HG02885 (cell line): ENCODE measurements around the gene CDY2B.
"Not testable (repeated sequence)": the region's sequence is repeated elsewhere in the genome, so short reads cannot be mapped to it uniquely, and the experiment has no call there.

ENCODE experiments used
- ATAC-seq: cut with Tn5 transposase; IDR thresholded peaks from one replicate; pipeline ENCODE4 v1.9.1; 2021; ENCODE audit warnings: mild to moderate bottlenecking; ENCODE audit not compliant: unreplicated experiment, poor library complexity

CDY2B gene

GRCh38 chrY:17880120-17880519 is at the start of gene CDY2B:
CDY2B (minus strand) TSS chrY:17880220; CDS start chrY:17879892, 328 bp downstream.
- ATAC-seq: not testable (repeated sequence)

GRCh38 chrY:17908009-17908408 is 28.0 kb upstream of the CDY2B start:
- ATAC-seq: not testable (repeated sequence)

GRCh38 chrY:17907351-17907750 is 27.3 kb upstream of the CDY2B start:
- not testable (repeated sequence) for ATAC-seq

GRCh38 chrY:17881697-17882096 is 1.7 kb upstream of the CDY2B start:
- not testable (repeated sequence) for ATAC-seq

- ATAC-seq: not testable (repeated sequence)
These were observed 3.3 kb downstream of the CDY2B start for GRCh38 chrY:17876767-17877166.

GRCh38 chrY:17875401-17875800 is 4.6 kb downstream of the CDY2B start:
- ATAC-seq: not testable (repeated sequence)

GRCh38 chrY:17871194-17871903 is 8.7 kb downstream of the CDY2B start:
- not testable (repeated sequence) for ATAC-seq

- not testable (repeated sequence) for ATAC-seq
These were observed 9.3 kb downstream of the CDY2B start for GRCh38 chrY:17870737-17871136.

GRCh38 chrY:17867850-17868249 is 12.2 kb downstream of the CDY2B start:
- ATAC-seq: not testable (repeated sequence)

GRCh38 chrY:17860634-17861033 is 19.4 kb downstream of the CDY2B start:
- not testable (repeated sequence) for ATAC-seq

- not testable (repeated sequence) for ATAC-seq
These were observed 22.8 kb downstream of the CDY2B start for GRCh38 chrY:17856963-17857848.

GRCh38 chrY:17856508-17856907 is 23.5 kb downstream of the CDY2B start:
- ATAC-seq: not testable (repeated sequence)

- not testable (repeated sequence) for ATAC-seq
These were observed 30.9 kb downstream of the CDY2B start for GRCh38 chrY:17849131-17849530.

GRCh38 chrY:17832149-17832548 is 47.9 kb downstream of the CDY2B start:
- ATAC-seq: not testable (repeated sequence)
